HEK293 (cell line): ENCODE data around the gene MBP.

Experiments
- CTCF ChIA-PET: fragments of 350-600 bp; formaldehyde crosslinking; extraction: SDS; loops from one replicate; lab custom pipeline; 2021; ENCODE audit warnings: antibody characterized with exemption; lab: Yijun Ruan, JAX
- POLR2A ChIA-PET: fragments of 300-600 bp; formaldehyde crosslinking; extraction: SDS; loops from one replicate; lab custom pipeline; 2020; ENCODE audit warnings: antibody characterized with exemption, inconsistent platforms; lab: Yijun Ruan, JAX
- H3K27ac ChIP-seq: fragments of 200-500 bp; sonication (Bioruptor generic); 2 replicates; pipeline ENCODE4 v1.5.1; 2014; ENCODE audit warnings: low read depth, low read length, control low read depth, inconsistent platforms; ENCODE audit errors: extremely low read depth
- H3K36me3 ChIP-seq, 2 experiments: fragments of 200-500 bp in 1 of 2; sonication (Bioruptor generic) in 1 of 2; 1 replicate in 1 of 2; 2 replicates in 1 of 2; pipeline ENCODE4 v1.5.1; 2014 to 2017; ENCODE audit warnings: inconsistent platforms in 2 of 2, low read length in 2 of 2; ENCODE audit not compliant: control insufficient read depth in 2 of 2, insufficient read depth in 1 of 2
- H3K4me1 ChIP-seq: fragments of 200-500 bp; sonication (Bioruptor generic); 2 replicates; pipeline ENCODE4 v1.5.1; 2014; ENCODE audit warnings: mild to moderate bottlenecking, low read length, inconsistent platforms; ENCODE audit not compliant: control insufficient read depth, insufficient read depth
- H3K4me3 ChIP-seq: 2 replicates; pipeline ENCODE4 v1.5.1; 2011; ENCODE audit warnings: low read depth, mild to moderate bottlenecking, control low read depth, low read length, moderate library complexity
- H3K9me3 ChIP-seq: fragments of 200-500 bp; sonication (Bioruptor generic); 2 replicates; pipeline ENCODE4 v1.5.1; 2014; ENCODE audit warnings: low read depth, low read length, inconsistent platforms; ENCODE audit not compliant: control insufficient read depth, insufficient read depth
- KLF10 ChIP-seq: fragments of 450-650 bp; IDR thresholded peaks from 2 replicates; pipeline ENCODE4 v1.5.1; 2018; ENCODE audit warnings: missing biosample characterization, mild to moderate bottlenecking, missing genetic modification characterization
- PRDM1 ChIP-seq: fragments of 450-650 bp; formaldehyde crosslinking; IDR thresholded peaks from 2 replicates; pipeline ENCODE4; 2016; ENCODE audit warnings: missing biosample characterization, missing genetic modification characterization
- ZNF133 ChIP-seq: fragments of 450-650 bp; formaldehyde crosslinking; IDR thresholded peaks from 2 replicates; pipeline ENCODE4 v1.5.1; 2016; ENCODE audit warnings: missing biosample characterization, missing genetic modification characterization
- ZNF140 ChIP-seq: fragments of 450-650 bp; formaldehyde crosslinking; IDR thresholded peaks from 2 replicates; pipeline ENCODE4 v1.5.1; 2016; ENCODE audit warnings: missing biosample characterization, missing genetic modification characterization
- ZNF169 ChIP-seq: fragments of 450-650 bp; formaldehyde crosslinking; IDR thresholded peaks from 2 replicates; pipeline ENCODE4 v1.5.1; 2016; ENCODE audit warnings: missing biosample characterization, missing genetic modification characterization
- ZNF184 ChIP-seq: fragments of 450-650 bp; IDR thresholded peaks from 2 replicates; pipeline ENCODE4 v1.5.1; 2018; ENCODE audit warnings: missing biosample characterization, mild to moderate bottlenecking, missing genetic modification characterization
- ZNF19 ChIP-seq: fragments of 450-650 bp; formaldehyde crosslinking; IDR thresholded peaks from 2 replicates; pipeline ENCODE4; 2016; ENCODE audit warnings: missing biosample characterization, missing genetic modification characterization, low read depth
- ZNF292 ChIP-seq: fragments of 450-650 bp; formaldehyde crosslinking; IDR thresholded peaks from 2 replicates; pipeline ENCODE4 v1.5.1; 2016; ENCODE audit warnings: low read depth, missing biosample characterization, missing genetic modification characterization, borderline replicate concordance
- ZNF311 ChIP-seq: fragments of 450-650 bp; formaldehyde crosslinking; IDR thresholded peaks from 2 replicates; pipeline ENCODE4 v1.5.1; 2017; ENCODE audit warnings: missing biosample characterization, missing genetic modification characterization, borderline replicate concordance
- ZNF404 ChIP-seq: fragments of 450-650 bp; formaldehyde crosslinking; IDR thresholded peaks from 2 replicates; pipeline ENCODE4 v1.5.1; 2017; ENCODE audit warnings: missing biosample characterization, missing genetic modification characterization
- ZNF544 ChIP-seq: fragments of 450-650 bp; formaldehyde crosslinking; IDR thresholded peaks from 2 replicates; pipeline ENCODE4 v1.5.0; 2017; ENCODE audit warnings: missing biosample characterization, missing genetic modification characterization
- ZNF560 ChIP-seq: fragments of 450-650 bp; formaldehyde crosslinking; IDR thresholded peaks from 2 replicates; pipeline ENCODE4 v1.5.1; 2017; ENCODE audit warnings: missing biosample characterization, missing genetic modification characterization, borderline replicate concordance
- ZNF837 ChIP-seq: fragments of 450-650 bp; formaldehyde crosslinking; IDR thresholded peaks from 2 replicates; pipeline ENCODE4 v1.5.1; 2016; ENCODE audit warnings: missing biosample characterization, missing genetic modification characterization
- TF ChIP-seq, protein P1 (sequence below): fragments of 450-650 bp; formaldehyde crosslinking; IDR thresholded peaks from 2 replicates; pipeline ENCODE4 v1.5.1; 2016; ENCODE audit warnings: missing biosample characterization, missing genetic modification characterization, low read depth
- TF ChIP-seq, protein P2 (sequence below): fragments of 450-650 bp; formaldehyde crosslinking; IDR thresholded peaks from 2 replicates; pipeline ENCODE4 v1.5.1; 2016; ENCODE audit warnings: missing biosample characterization, missing genetic modification characterization
- TF ChIP-seq, protein P3 (sequence below): fragments of 450-650 bp; formaldehyde crosslinking; IDR thresholded peaks from 2 replicates; pipeline ENCODE4 v1.5.1; 2017; ENCODE audit warnings: missing biosample characterization, missing genetic modification characterization
- TF ChIP-seq, protein P4 (sequence below): fragments of 450-650 bp; IDR thresholded peaks from 2 replicates; pipeline ENCODE4 v1.5.1; 2018; ENCODE audit warnings: missing biosample characterization, mild to moderate bottlenecking, missing genetic modification characterization
- TF ChIP-seq, protein P5 (sequence below): fragments of 450-650 bp; formaldehyde crosslinking; IDR thresholded peaks from 2 replicates; pipeline ENCODE4 v1.5.1; 2016; ENCODE audit warnings: missing biosample characterization, missing genetic modification characterization
- TF ChIP-seq, protein P6 (sequence below): fragments of 450-650 bp; formaldehyde crosslinking; IDR thresholded peaks from 2 replicates; pipeline ENCODE4 v1.5.1; 2016; ENCODE audit warnings: missing biosample characterization, missing genetic modification characterization, borderline replicate concordance
- TF ChIP-seq, protein P7 (sequence below): fragments of 450-650 bp; formaldehyde crosslinking; IDR thresholded peaks from 2 replicates; pipeline ENCODE4 v1.5.1; 2016; ENCODE audit warnings: missing biosample characterization, missing genetic modification characterization

The MBP gene

DNA sequence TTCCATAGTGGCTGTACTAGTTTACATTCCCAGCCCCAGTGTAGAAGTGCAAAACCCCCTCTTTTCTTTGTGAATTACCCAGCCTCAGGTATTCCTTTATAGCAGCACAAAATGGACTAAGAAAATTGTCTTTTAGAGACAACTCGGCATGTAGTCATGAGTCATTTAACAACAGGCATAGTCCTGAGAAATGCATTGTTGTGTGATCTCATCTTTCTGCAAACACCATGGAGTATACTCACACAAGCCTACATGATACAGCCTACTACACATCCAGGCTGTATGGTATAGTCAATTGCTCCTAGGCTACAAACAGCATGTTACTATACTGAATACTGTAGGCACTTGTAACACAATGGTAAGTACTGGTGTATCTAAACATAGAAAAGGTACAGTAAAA is 44.4 kb upstream of the MBP start:
- TF ChIP-seq KLF10, result no peak
- TF ChIP-seq, protein P1, sequence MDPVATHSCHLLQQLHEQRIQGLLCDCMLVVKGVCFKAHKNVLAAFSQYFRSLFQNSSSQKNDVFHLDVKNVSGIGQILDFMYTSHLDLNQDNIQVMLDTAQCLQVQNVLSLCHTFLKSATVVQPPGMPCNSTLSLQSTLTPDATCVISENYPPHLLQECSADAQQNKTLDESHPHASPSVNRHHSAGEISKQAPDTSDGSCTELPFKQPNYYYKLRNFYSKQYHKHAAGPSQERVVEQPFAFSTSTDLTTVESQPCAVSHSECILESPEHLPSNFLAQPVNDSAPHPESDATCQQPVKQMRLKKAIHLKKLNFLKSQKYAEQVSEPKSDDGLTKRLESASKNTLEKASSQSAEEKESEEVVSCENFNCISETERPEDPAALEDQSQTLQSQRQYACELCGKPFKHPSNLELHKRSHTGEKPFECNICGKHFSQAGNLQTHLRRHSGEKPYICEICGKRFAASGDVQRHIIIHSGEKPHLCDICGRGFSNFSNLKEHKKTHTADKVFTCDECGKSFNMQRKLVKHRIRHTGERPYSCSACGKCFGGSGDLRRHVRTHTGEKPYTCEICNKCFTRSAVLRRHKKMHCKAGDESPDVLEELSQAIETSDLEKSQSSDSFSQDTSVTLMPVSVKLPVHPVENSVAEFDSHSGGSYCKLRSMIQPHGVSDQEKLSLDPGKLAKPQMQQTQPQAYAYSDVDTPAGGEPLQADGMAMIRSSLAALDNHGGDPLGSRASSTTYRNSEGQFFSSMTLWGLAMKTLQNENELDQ (tag by site-specific recombination), result no peak
- TF ChIP-seq ZNF544 (tag by site-specific recombination), result no peak
- no peak for TF ChIP-seq PRDM1 (tag by site-specific recombination)
- TF ChIP-seq ZNF169, result no peak
- TF ChIP-seq, protein P2, sequence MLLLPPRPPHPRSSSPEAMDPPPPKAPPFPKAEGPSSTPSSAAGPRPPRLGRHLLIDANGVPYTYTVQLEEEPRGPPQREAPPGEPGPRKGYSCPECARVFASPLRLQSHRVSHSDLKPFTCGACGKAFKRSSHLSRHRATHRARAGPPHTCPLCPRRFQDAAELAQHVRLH (tag by site-specific recombination), result no peak
- TF ChIP-seq ZNF292 (tag by site-specific recombination), result no peak
- TF ChIP-seq ZNF404 (tag by site-specific recombination), result no peak
- no peak for TF ChIP-seq ZNF837 (tag by site-specific recombination)
- H3K4me1 ChIP-seq, result peaks cover 4% of the 10 kb centered on the region
- ChIA-PET POLR2A (no interaction called here), CTCF (interaction anchor here (0.5 to 1.3 kb wide), 2 partner anchors 9 to 375 kb away, joined by 3 read pairs; no protein-coding TSS in a partner anchor)
- no peaks in the 10 kb centered on the region for H3K9me3 ChIP-seq
- H3K4me3 ChIP-seq, result no peak overlapping the region
- no peaks in the 10 kb centered on the region for H3K36me3 ChIP-seq
- no peak overlapping the region for H3K27ac ChIP-seq

DNA sequence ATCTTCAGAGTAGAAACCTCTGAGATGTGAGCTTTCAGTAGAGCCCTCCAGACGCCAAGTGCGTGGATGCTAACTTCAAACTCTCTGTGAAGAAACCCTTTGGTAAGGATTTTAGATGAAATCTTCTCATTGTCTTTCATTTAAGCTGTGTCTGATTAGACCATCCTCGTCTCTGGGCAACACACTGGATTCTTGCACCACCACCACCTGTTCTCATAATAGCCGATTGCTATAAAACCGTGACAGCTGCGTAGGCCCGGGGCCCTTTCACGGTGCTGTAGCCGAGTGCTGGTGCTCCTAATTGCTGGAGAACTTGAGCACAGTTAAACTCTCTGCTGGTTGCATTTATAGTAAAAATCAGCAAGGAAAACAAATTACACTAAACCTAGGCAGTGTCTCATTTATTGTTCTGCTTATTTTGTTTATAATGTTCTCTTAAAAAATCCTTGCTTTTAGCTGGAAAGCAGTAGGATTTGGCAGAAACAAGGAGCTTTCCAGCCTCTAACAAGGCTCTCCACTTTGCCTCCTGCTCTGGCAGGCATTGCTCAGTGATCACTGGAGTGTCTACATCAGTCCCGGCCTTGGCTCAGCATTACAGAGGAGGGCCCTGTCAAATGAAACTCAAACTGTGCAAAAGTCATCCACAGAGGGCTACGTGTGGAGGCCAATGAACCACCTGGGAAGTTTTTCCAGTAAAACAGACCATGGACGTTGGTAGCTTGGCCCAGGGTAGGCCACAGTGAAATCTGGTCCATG is 40.9 kb upstream of the MBP start:
- Histone ChIP-seq H3K4me1 (no peaks in the 10 kb centered on the region), H3K9me3 (no peaks in the 10 kb centered on the region), H3K36me3 (no peaks in the 10 kb centered on the region), H3K27ac (no peak overlapping the region), H3K4me3 (no peak overlapping the region)
- CTCF ChIA-PET, result interaction anchor here (0.6 to 1.0 kb wide), 2 partner anchors 38 to 264 kb away, joined by 4 to 5 read pairs; no protein-coding TSS in a partner anchor
- POLR2A ChIA-PET, result no interaction called here
- TF ChIP-seq ZNF560 (tag by site-specific recombination) (no peak), KLF10 (no peak), ZNF311 (no peak), ZNF133 (no peak), ZNF140 (tag by site-specific recombination) (no peak), ZNF19 (tag by site-specific recombination) (no peak), ZNF184 (no peak)
- TF ChIP-seq, protein P3, sequence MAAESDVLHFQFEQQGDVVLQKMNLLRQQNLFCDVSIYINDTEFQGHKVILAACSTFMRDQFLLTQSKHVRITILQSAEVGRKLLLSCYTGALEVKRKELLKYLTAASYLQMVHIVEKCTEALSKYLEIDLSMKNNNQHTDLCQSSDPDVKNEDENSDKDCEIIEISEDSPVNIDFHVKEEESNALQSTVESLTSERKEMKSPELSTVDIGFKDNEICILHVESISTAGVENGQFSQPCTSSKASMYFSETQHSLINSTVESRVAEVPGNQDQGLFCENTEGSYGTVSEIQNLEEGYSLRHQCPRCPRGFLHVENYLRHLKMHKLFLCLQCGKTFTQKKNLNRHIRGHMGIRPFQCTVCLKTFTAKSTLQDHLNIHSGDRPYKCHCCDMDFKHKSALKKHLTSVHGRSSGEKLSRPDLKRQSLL (tag by site-specific recombination), result no peak
- TF ChIP-seq, protein P4, sequence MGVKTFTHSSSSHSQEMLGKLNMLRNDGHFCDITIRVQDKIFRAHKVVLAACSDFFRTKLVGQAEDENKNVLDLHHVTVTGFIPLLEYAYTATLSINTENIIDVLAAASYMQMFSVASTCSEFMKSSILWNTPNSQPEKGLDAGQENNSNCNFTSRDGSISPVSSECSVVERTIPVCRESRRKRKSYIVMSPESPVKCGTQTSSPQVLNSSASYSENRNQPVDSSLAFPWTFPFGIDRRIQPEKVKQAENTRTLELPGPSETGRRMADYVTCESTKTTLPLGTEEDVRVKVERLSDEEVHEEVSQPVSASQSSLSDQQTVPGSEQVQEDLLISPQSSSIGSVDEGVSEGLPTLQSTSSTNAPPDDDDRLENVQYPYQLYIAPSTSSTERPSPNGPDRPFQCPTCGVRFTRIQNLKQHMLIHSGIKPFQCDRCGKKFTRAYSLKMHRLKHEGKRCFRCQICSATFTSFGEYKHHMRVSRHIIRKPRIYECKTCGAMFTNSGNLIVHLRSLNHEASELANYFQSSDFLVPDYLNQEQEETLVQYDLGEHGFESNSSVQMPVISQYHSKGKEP (tag by site-specific recombination), result no peak
- TF ChIP-seq, protein P5, sequence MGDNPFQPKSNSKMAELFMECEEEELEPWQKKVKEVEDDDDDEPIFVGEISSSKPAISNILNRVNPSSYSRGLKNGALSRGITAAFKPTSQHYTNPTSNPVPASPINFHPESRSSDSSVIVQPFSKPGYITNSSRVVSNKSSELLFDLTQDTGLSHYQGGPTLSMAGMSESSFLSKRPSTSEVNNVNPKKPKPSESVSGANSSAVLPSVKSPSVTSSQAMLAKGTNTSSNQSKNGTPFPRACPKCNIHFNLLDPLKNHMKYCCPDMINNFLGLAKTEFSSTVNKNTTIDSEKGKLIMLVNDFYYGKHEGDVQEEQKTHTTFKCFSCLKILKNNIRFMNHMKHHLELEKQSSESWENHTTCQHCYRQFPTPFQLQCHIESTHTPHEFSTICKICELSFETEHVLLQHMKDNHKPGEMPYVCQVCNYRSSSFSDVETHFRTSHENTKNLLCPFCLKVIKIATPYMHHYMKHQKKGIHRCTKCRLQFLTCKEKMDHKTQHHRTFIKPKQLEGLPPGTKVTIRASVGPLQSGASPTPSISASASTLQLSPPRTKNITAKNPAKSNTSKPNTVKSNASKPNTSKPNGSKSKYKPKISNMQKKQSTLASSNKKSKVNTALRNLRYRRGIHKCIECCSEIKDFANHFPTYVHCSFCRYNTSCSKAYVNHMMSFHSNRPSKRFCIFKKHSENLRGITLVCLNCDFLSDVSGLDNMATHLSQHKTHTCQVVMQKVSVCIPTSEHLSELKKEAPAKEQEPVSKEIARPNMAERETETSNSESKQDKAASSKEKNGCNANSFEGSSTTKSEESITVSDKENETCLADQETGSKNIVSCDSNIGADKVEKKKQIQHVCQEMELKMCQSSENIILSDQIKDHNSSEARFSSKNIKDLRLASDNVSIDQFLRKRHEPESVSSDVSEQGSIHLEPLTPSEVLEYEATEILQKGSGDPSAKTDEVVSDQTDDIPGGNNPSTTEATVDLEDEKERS (tag by site-specific recombination), result no peak
- TF ChIP-seq, protein P6, sequence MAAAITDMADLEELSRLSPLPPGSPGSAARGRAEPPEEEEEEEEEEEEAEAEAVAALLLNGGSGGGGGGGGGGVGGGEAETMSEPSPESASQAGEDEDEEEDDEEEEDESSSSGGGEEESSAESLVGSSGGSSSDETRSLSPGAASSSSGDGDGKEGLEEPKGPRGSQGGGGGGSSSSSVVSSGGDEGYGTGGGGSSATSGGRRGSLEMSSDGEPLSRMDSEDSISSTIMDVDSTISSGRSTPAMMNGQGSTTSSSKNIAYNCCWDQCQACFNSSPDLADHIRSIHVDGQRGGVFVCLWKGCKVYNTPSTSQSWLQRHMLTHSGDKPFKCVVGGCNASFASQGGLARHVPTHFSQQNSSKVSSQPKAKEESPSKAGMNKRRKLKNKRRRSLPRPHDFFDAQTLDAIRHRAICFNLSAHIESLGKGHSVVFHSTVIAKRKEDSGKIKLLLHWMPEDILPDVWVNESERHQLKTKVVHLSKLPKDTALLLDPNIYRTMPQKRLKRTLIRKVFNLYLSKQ, result no peak
- TF ChIP-seq, protein P7, sequence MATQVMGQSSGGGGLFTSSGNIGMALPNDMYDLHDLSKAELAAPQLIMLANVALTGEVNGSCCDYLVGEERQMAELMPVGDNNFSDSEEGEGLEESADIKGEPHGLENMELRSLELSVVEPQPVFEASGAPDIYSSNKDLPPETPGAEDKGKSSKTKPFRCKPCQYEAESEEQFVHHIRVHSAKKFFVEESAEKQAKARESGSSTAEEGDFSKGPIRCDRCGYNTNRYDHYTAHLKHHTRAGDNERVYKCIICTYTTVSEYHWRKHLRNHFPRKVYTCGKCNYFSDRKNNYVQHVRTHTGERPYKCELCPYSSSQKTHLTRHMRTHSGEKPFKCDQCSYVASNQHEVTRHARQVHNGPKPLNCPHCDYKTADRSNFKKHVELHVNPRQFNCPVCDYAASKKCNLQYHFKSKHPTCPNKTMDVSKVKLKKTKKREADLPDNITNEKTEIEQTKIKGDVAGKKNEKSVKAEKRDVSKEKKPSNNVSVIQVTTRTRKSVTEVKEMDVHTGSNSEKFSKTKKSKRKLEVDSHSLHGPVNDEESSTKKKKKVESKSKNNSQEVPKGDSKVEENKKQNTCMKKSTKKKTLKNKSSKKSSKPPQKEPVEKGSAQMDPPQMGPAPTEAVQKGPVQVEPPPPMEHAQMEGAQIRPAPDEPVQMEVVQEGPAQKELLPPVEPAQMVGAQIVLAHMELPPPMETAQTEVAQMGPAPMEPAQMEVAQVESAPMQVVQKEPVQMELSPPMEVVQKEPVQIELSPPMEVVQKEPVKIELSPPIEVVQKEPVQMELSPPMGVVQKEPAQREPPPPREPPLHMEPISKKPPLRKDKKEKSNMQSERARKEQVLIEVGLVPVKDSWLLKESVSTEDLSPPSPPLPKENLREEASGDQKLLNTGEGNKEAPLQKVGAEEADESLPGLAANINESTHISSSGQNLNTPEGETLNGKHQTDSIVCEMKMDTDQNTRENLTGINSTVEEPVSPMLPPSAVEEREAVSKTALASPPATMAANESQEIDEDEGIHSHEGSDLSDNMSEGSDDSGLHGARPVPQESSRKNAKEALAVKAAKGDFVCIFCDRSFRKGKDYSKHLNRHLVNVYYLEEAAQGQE (tag by site-specific recombination), result no peak
